Activated CD4-positive, alpha-beta T cell treated with anti-CD3 and anti-CD28 coated beads, Interleukin-2, amount 50 U/mL, for 1 hour (primary cell): ENCODE measurements around the gene GOLGA8A.
"Not testable (repeated sequence)": the region's sequence is repeated elsewhere in the genome, so short reads cannot be mapped to it uniquely, and the experiment has no call there.

Source experiments
- DNase-seq: peaks from one replicate; pipeline ENCODE4 v3.0.0-alpha.2; 2020

Gene GOLGA8A, protein sequence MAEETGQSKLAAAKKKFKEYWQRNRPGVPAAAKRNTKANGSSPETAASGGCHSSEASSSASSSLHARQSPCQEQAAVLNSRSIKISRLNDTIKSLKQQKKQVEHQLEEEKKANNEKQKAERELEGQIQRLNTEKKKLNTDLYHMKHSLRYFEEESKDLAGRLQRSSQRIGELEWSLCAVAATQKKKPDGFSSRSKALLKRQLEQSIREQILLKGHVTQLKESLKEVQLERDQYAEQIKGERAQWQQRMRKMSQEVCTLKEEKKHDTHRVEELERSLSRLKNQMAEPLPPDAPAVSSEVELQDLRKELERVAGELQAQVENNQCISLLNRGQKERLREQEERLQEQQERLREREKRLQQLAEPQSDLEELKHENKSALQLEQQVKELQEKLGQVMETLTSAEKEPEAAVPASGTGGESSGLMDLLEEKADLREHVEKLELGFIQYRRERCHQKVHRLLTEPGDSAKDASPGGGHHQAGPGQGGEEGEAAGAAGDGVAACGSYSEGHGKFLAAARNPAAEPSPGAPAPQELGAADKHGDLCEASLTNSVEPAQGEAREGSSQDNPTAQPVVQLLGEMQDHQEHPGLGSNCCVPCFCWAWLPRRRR

DNA sequence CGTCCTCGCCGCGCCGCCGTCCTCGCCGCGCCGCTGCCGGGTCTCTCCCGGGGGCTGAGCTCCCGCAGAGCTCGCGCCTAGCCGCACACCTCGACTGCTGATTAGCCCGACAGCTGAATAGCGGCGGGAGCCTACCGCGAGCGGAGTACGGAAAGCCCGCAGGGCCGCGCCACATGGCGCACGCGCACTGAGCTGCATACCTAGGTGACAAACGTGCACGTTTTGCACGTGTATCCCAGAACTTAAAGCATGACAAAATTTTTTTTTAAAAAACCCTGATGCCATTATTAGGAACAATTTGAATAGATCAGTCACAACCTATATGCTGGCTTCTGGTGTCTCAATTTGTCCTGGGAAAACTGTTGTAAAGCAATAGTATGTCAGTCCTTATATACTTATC, at the start of gene GOLGA8A:
Gene GOLGA8A, minus strand, starts transcription at position 122 of the 400 bp plus-strand sequence. CDS start 48,117 bp downstream, outside the sequence.
- peak; percentile 85 for DNase-seq

DNA sequence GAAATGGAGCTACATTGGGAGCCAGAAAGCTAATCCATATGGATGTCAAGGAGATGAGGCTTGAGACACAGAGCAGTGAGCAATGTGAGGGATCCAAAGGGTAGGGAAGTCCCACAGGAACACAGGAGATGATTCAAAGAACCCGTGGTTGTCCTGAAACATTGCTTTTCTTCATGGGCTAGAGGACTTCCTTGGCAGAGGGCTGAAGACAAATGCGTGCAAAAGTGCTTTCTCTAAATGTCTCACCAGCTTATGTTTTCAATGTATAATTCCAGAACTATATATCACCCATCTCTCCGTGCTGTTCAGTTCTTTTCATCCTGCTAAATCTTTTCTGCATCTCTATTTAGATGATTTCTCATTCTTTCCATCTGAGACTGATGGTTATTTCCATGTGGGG, 46.0 kb upstream of the GOLGA8A start:
- no peak for DNase-seq

DNA sequence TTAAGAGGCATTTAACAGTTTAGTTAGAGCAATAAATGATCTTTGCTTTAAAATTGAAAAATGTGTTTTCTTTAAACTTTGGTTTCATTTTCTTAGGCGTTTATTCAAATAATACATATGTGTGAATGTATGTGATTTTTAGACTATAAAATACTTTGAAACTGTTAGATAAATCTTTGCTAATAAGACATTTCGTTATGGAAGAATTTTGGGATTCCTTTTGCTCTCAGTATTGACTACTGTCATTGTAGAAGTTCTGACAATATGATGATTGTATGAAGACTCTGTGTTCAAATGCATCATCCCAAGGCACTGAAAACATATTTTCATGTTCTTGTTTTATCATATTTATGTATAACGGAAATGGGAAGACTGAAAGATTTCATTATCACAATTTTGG, 43.8 kb upstream of the GOLGA8A start:
- no peak for DNase-seq

DNA sequence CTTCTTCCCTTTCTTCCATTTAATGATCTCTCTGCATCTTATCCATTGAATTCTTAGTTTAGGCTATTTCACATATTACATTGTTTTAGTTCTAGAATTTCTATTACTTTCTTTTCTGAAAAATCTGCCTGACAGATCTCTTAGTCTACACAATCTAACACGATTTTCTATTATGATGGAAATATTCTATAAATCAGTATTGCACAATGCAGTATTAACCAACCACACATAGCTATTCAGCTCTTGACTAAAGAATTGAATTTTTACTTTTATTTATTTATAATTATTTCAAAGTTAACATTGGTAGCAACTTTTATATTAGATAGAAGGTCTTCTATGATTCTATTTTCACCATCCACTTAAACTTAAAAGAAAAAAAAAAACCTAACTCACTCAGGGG, 36.2 kb upstream of the GOLGA8A start:
- no peak for DNase-seq

DNA sequence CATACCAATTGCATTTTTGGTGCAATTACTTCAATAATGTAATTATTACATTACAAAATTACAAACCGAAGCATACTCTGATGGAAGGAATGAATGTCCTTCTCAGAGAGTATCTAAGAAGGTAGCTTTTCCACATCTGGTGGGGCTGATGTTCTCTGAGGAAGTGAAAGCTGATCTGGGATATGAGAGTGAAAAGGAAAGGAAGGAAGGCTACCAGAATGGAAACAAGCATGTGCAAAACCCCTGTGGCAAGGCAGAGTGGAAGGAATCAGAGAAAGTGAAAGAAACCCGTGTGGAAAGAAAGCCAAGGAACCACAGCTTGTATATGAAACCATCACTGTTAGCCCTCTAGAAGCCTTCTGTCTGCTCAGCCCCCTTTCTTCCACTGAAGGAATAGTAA, 35.3 kb upstream of the GOLGA8A start:
- DNase-seq, result no peak

DNA sequence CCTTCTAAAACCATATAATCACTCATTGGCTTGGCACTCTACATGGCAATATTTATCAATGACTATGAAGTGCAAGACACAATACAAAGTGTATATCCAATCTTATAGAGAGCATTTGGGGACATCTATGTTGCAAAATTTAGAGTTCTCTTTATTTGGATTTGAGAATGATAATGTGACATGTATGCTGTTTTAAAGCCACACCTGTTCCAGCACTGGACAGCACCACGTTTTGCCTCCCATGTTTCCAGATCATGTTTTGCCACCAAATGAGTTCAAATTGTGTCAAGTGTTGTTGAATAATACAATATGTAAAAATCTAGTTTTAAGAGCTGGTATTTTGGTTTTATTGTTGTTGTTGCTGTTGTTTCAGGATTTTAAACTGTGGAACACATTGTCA, 33.3 kb upstream of the GOLGA8A start:
- DNase-seq, result no peak

DNA sequence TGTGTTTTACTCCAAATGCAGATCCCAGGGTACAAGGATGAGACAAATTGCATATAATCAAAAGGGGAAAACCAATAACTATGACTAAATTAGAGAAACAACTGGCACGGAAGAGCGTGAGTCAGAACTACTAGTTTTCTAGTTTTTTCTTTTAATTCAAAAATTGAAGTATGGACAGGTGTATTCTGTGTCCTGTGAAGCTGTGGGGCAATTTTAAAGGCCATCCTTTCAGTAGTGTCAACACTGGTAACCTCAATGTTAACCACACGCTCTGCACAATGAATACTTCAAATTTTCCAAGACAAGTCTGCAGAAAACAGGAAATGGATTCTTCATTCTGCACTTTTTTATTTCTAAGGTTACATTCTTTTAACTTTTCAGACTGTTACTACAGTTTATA, 32.5 kb upstream of the GOLGA8A start:
- DNase-seq, result no peak

DNA sequence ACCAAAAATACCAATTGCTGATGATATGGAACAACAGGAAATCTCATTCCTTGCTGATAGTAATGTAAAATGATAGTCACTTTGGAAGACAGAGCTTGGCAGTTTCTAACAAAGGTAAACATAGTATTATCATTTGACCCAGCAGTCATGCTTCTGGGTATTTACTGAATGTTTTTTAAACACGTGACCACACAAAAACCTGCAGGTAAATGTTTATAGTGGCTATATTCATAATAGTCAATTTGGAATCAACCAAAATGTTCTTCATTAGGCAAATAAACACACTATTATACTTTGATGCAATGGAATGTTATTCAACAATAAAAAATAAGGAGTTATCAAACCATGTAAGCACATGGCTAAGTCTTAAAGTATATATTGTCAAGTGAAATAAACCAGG, 24.1 kb upstream of the GOLGA8A start:
- no peak for DNase-seq

DNA sequence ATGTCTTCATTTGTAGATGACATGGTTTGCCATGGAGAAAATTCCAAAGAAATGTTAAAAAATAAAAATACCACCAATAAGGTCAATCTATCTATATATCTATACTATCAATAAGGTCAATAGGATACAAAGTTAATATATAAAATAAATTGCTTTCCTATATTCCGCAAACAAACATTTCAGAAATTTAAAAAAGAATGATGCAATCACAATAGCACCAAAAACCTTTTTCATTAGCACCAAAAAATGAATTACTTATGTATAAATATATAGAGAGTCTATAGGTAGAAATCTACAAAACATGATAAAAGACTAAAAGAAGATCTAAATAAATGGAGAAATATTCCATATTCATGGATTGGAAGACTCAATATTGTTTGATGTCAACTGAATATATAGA, 22.8 kb upstream of the GOLGA8A start:
- DNase-seq, result no peak

DNA sequence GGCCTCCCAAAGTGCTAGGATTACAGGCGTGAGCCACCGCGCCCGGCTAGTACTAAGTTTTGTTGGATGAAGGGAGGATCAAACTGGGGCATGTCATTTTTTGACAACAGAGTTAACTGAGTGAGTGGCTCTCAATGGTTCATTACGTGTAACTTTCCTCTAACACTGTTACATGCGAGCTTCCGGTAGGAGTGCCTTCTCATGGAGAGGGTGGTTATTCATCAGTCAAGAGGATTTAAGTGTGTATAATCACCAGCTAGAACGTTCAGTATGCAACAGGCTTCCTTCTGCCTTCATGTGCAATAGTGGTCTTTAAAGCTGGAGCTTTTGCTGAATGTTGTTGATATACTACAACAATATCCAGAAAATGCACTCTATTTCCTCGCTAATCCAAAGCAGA, 19.1 kb upstream of the GOLGA8A start:
- DNase-seq, result no peak

DNA sequence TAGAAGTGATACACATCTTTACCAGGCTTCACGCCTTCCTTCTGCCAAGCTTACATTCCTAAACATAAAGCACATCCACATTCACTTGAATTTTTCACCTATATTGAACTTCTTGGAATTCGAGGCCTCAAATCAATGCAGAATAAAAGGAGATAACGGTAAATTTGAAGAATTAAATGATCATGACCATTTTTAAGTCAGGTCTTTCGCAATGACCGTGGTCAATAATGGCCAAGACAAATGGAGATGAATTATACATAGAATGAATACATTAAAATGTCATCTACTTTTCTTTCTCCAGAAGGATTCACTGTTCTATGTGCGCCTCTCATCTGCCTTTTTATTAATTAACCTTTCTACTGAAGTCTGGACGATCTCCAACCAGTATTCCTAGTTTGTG, 5.3 kb upstream of the GOLGA8A start:
- no peak for DNase-seq

DNA sequence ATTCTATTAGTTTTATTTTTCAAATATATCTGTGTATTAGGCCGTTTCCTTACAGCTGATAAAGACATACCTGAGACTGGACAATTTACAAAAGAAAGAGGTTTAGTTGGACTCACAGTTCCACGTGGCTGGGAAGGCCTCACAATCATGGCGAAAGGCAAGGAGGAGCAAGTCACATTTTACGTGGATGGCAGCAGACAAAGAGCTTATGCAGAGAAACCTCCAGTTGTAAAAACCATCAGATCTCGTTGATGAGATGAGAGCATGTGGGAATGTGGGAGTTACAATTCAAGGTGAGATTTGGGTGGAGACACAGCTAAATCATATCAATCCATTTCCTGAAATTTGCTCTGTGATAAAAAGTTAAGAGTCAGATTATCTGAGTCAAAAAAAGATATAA, 2.3 kb upstream of the GOLGA8A start:
- no peak for DNase-seq

DNA sequence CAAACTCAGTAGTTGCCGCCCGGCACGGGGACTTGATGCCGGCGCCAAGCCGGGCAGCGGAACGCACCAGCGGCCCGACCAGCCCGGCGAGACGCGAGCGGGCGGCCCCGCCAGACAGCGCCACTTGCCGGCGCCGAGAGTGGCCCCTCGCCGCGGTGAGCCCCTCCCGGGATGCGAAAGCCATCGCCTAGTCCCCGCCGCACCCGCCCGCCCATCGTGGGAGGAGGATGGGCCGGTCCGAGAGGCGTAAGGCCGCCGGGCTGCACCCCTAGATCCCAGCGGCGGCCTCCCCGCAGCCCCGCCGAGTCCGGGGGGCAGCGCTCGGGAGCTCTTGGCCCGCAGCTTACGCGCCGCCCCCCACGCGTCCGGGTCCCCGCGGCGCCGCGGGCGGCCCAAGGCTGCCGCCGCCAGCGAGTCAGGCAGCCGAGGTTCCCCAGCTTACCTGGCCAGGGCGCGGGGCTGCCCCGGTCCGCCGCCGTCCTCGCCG, 609 bp downstream of the GOLGA8A start:
- peak; percentile 50 for DNase-seq

DNA sequence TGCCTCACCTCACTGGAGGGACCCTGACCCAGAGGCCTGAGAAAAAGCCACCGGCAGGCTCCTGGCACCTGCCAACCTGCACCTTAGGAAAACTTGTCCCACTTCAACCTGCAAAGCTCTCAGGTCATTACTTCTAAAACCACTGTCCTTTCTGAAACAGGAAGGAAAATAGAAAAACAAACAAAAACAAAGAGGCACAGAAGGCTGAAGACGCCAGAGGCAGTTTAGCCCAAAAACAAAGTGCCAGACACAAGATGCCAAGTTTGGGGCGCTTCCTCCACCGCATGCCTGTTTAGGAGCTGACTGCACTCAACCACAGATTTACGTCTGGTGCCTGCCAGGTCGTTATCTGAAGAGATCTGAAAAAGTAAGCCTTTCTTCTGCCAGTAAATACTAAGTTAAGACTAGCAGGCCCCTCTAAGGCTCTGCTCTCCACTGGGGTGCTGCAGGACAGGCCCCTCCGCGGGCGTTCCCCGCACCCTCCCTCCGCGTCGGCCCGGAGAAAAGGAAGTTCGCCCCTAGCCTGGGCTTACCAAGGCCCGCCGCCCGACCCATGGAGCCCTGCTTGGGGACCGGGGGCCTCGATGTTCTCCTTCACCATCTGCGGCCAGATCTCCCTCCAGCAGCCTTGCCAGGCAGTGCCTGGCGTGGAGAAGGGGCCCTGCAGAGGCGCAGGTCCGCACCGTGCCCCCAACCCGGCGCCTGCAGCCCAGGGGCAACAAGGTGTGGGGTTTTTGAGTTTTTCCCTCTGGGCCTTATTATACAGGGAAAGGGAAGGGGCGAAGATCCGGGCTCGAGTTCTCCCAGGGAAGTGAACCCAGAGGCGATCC, 1.3 kb downstream of the GOLGA8A start:
- peak; percentile 45 for DNase-seq

DNA sequence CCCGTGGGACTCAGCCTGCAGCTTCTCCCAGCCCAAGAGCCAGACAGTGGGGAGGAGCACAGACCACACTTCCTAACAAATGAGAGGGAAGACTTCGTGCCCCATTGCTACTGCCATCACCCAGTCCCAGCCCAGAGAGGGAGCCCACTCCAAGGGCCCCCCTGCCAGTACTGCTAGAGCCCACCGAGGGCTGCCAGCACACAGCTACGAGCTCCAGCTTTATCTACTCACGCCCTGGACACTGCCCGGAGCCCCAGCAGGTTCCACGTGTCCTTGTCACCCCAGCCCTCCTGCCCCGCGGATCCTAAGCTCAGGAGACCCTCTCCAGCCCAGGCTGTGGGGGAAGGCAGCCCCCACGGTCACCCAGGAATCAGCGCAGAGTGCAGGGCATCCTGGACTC, 1.9 kb downstream of the GOLGA8A start:
- no peak for DNase-seq

DNA sequence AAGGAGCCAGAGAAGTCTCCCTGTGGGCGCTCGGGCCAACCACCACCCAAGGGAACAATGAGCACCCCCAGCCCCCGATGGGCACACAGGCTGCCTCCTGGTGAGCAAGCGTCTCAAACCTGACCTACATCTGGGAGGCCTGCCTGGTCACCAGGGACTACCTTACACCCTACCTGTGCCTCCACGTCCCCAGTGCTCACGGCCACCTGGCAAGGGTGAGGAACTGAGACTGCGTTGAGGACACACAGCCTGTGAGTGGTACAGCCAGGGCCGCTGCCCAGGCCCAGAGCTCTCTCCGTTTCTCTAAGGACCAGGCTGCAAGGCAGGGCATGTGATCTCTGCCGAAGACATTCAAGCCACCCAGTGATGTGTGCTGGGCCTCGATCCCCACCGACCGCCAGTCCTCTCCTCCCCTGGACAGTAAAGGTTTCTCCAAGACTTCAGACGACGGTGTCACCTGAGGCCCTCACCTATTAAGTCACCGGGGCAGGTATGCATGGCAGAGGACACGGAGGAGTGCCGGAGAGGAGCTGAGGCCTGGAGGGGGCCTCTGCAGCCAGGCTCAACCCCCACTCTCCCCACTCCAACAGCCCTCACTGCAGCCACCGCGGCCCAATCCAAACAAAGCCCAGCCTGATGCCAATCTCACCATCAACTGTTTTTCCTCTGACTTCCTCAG, 2.8 kb downstream of the GOLGA8A start:
- no peak for DNase-seq

DNA sequence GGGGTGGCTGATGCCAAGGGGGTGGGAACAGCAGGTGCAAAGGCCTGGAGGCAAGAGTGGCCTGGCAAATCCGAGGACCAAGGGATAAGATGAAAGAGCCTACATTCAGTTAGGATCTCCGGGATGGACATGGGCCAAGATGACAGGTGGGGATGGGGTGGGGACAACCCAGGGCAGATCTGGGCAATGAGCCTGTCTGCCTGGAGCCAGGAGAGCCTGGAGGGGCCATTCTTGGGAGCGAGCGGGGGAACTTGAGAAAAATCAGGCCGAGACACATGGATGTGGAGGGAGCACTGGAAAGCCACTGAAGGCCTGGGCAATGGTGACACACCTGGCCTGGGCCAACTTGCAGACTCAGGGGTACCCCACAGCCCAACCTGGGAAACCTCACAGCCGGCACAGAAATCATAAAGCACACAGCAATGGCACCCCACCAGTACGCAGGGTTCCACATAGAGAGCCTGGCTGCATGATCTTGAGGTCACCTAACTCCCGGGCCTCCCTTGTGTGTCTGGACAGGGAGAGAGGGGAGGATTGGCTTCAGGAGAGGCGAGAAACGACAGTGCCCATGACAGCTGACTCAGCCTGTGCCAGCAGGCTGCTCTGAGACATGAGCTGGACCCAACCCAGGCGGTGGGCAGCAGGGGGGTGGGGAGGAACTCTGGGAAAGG, 3.5 kb downstream of the GOLGA8A start:
- DNase-seq, result not testable (repeated sequence)

DNA sequence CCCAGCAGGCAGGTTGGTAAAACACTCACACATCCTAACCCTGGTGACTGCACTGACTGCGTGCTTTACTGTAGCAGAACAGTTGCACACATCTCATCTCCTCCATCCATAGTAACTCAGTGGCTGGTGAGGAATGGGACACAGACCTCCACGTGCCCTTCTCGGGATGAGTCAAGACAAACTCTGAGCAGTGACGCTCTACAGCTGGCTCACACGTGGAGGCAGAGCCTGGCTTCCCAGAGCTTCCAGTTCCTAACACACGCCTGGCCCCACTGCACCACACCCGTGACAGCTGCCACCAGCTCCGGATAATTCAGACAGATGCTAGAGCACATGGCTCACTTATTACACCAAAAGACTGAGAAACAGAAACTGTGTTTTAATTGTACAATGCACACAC, 7.0 kb downstream of the GOLGA8A start:
- DNase-seq, result not testable (repeated sequence)

DNA sequence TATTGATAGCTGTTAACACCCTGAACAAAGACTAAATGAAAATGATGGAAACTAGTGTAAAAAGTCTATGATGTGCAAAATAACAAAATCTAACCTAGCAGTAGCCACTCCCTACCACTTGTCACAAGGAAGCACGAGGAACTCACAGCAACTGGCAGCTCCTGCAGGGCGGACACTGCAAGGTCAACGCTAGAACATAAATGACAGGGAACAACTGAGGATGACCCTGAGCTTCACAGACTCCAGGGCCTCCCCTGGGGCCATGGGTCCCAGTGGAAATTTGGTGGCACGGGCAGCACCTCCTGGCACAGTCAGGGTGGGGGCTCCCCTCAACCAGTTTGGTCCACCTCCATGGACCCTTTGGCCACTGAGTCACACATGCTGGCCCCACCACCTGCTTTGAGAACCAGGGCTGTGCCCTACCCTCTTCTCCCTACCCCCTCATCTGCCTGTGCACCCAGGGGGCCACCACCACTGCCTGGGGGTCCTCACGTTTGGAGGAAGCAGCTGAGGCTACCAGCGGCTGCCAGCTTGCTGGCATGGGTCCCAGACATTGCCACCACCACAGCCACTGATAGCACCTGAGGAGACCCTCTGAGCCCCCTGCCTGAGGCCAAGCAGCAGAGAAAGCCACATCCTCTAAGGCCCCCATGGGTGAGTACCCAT, 14.1 kb downstream of the GOLGA8A start:
- not testable (repeated sequence) for DNase-seq

DNA sequence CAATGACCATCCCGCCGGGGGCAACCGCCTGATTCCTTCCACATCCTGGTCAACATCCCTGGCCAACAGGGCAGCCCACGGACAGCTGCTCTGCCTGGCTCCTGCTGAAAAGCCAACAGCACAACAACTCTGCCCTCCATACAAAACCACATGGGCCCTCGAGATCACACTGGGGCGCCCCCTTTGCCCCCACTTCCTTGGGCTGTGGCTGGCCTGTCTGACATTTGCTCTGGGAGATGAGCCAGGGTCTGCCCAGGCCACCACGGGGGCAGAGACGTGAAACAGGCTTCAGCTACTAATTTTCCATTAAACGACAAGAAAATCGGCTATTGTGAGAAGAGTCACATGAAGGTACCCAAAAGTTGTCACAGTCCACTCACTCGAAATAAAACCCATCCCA, 16.7 kb downstream of the GOLGA8A start:
- DNase-seq, result not testable (repeated sequence)

DNA sequence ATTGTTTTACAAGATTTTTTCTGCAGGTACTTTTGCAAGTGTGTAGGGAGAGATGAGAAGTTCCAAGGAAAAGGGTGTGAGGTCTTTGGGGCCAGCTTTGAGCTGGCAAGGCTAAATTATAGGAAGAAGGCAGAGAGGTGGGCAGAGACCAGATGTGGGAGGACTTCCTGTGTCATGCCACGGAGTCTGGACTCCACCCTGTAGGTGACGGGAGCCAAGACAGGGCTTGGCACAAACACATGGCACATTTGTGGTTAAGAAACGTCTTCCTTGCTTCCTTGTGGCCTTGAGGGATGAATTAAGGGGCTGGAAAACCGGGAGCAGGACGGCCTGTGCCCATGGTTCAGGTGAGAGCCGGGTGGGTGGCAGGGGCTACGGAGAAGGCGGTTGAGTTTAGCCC, 19.2 kb downstream of the GOLGA8A start:
- not testable (repeated sequence) for DNase-seq

DNA sequence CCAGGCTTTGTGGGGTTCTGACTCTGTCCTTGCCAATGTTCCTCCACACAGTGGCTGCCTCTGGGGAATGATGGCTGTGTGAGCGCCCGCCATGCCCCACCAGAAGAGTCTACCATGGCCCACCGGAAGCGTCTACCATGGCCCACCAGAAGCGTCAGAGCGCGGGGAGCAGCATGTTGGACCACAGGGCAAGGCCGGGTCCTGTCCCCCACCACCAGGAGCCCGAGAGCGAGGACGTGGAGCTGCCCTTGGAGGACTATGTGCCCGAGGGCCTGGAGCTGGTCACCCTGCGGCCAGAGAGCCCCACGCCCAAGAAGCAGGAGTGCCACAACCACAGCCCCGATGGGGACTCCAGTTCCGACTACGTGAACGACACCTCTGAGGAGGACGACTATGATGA, 28.1 kb downstream of the GOLGA8A start:
- DNase-seq, result not testable (repeated sequence)
